Right atrium auricular region (tissue), 2 donors: ENCODE measurements around the gene VDAC1. TPM values are rescaled to one million over a fixed set of nuclear protein-coding genes. Genes with fewer than 3 reads are reported as not detected.
"Not testable (repeated sequence)": the region's sequence is repeated elsewhere in the genome, so short reads cannot be mapped to it uniquely, and the experiment has no call there.

Source experiments
- DNase-seq: peaks from one replicate; pipeline ENCODE4 v3.0.0-alpha.2; 2019; ENCODE audit warnings: low spot score
- H3K27ac ChIP-seq, 2 donors: fragments of 200-600 bp; sonication (generic); 1 replicate in 1 of 2; 2 replicates in 1 of 2; pipeline ENCODE4 v1.5.1; 2016 to 2019
- H3K27me3 ChIP-seq, 2 donors: fragments of 200-600 bp; sonication (generic); one replicate each; pipeline versions ENCODE4 v1.5.1 to v1.6.0; 2017 to 2019
- H3K36me3 ChIP-seq: fragments of 200-600 bp; sonication (generic); one replicate; pipeline ENCODE4 v1.5.1; 2016
- H3K4me1 ChIP-seq, 2 donors: fragments of 200-600 bp; sonication (generic); one replicate each; pipeline versions ENCODE4 v1.5.1 to v1.6.0; 2017 to 2019
- H3K4me3 ChIP-seq, 2 donors: fragments of 200-600 bp; sonication (generic); 1 replicate in 1 of 2; 2 replicates in 1 of 2; pipeline ENCODE4 v1.5.1; 2017 to 2019; ENCODE audit warnings: mild to moderate bottlenecking in 1 of 2, moderate library complexity in 1 of 2
- H3K9me3 ChIP-seq, 2 donors: fragments of 200-600 bp; sonication (generic); one replicate each; pipeline ENCODE4 v1.5.1; 2019
- total RNA-seq, 2 donors: library from RNA; depleted of rRNA; stranded (reverse); fragments of >200 nt; gene quantifications; one replicate each; pipeline ENCODE4 v1.1.0, GENCODE V29; 2016
- TF ChIP-seq, protein P1 (sequence below), 2 donors: fragments of 200-600 bp; sonication (generic); IDR thresholded peaks; one replicate each; pipeline ENCODE4 v1.5.1; 2019; ENCODE audit warnings: antibody characterized with exemption in 2 of 2

Gene VDAC1
- total RNA-seq, 2 donors from 2014 or later = 263 to 394 TPM

DNA sequence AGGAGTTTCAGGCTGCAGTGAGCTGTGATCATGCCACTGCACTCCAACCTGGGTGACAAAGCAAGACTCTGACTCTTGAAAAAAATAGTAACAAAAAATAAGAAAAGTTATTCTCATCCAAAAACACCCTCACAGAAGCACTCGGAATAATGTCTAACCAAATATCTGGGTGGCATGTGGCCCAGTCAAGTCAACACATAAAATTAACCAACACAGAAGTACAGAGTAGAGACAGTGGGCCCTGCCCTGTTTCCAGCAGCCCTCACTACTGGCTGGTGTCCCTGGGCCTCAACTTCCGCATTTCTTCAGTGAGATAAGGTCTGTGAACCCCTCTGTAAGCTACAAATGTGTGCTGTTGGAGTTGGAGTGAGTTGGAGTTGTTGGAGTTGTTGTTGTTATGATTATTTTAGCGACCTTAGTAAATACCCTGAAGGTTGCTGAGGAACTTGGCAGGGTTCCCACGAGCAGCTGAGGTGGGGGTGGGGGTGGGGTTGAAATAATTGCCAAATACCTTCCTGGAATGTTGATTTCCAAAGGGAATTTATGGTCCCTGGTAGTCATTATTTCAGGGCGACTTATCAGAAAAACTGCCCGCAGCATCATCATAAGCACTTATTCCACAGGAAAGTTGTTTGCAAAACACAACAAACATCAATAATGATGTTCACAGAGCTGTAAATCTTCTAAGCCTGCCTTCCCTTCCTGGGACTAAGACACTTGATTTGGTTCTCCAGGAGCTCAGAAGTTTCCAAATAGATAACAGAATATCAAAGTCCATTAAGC lies 66.5 kb downstream of the VDAC1 start:
- H3K9me3 ChIP-seq = no peaks in the 10 kb centered on the region
- H3K4me1 ChIP-seq = peaks cover 0 to 14% of the 10 kb centered on the region in 2 donors
- no peaks in the 10 kb centered on the region for H3K27me3 ChIP-seq
- no peaks in the 10 kb centered on the region for H3K36me3 ChIP-seq
- TF ChIP-seq, protein P1, sequence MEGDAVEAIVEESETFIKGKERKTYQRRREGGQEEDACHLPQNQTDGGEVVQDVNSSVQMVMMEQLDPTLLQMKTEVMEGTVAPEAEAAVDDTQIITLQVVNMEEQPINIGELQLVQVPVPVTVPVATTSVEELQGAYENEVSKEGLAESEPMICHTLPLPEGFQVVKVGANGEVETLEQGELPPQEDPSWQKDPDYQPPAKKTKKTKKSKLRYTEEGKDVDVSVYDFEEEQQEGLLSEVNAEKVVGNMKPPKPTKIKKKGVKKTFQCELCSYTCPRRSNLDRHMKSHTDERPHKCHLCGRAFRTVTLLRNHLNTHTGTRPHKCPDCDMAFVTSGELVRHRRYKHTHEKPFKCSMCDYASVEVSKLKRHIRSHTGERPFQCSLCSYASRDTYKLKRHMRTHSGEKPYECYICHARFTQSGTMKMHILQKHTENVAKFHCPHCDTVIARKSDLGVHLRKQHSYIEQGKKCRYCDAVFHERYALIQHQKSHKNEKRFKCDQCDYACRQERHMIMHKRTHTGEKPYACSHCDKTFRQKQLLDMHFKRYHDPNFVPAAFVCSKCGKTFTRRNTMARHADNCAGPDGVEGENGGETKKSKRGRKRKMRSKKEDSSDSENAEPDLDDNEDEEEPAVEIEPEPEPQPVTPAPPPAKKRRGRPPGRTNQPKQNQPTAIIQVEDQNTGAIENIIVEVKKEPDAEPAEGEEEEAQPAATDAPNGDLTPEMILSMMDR (IDR thresholded peaks at IDR 0.05) = no peak
- DNase-seq = no peak
- H3K4me3 ChIP-seq = no peak overlapping the region
- H3K27ac ChIP-seq = no peak overlapping the region

- DNase-seq, H3K36me3 ChIP-seq, H3K27ac ChIP-seq, H3K9me3 ChIP-seq, H3K4me3 ChIP-seq, H3K27me3 ChIP-seq: not testable (repeated sequence)
- H3K4me1 ChIP-seq = peaks cover 0 to 16% of the 10 kb centered on the region in 2 donors
Measured at GRCh38 chr5:133937628-133938027, 67.1 kb downstream of the VDAC1 start.

GRCh38 chr5:133936651-133937015 lies 68.1 kb downstream of the VDAC1 start:
- H3K36me3 ChIP-seq = no peaks in the 10 kb centered on the region
- H3K4me3 ChIP-seq = no peak overlapping the region
- H3K4me1 ChIP-seq = peaks cover 0 to 15% of the 10 kb centered on the region in 2 donors
- TF ChIP-seq, protein P1 (IDR thresholded peaks at IDR 0.05) = no peak
- no peaks in the 10 kb centered on the region for H3K9me3 ChIP-seq
- no peak for DNase-seq
- no peaks in the 10 kb centered on the region for H3K27me3 ChIP-seq
- H3K27ac ChIP-seq = no peak overlapping the region

- H3K4me3 ChIP-seq, H3K27ac ChIP-seq, H3K27me3 ChIP-seq, DNase-seq, H3K36me3 ChIP-seq, H3K9me3 ChIP-seq: not testable (repeated sequence)
- peaks cover 0 to 15% of the 10 kb centered on the region in 2 donors for H3K4me1 ChIP-seq
Measured at GRCh38 chr5:133935991-133936650, 68.7 kb downstream of the VDAC1 start.

- no peaks in the 10 kb centered on the region for H3K36me3 ChIP-seq
- no peak overlapping the region for H3K4me3 ChIP-seq
- TF ChIP-seq, protein P1 (IDR thresholded peaks at IDR 0.05) = no peak
- H3K27ac ChIP-seq = no peak overlapping the region
- DNase-seq = no peak
- H3K9me3 ChIP-seq = no peaks in the 10 kb centered on the region
- no peaks in the 10 kb centered on the region for H3K27me3 ChIP-seq
- H3K4me1 ChIP-seq = peaks cover 0 to 15% of the 10 kb centered on the region in 2 donors
Measured at GRCh38 chr5:133935667-133935940, 69.2 kb downstream of the VDAC1 start.

DNA sequence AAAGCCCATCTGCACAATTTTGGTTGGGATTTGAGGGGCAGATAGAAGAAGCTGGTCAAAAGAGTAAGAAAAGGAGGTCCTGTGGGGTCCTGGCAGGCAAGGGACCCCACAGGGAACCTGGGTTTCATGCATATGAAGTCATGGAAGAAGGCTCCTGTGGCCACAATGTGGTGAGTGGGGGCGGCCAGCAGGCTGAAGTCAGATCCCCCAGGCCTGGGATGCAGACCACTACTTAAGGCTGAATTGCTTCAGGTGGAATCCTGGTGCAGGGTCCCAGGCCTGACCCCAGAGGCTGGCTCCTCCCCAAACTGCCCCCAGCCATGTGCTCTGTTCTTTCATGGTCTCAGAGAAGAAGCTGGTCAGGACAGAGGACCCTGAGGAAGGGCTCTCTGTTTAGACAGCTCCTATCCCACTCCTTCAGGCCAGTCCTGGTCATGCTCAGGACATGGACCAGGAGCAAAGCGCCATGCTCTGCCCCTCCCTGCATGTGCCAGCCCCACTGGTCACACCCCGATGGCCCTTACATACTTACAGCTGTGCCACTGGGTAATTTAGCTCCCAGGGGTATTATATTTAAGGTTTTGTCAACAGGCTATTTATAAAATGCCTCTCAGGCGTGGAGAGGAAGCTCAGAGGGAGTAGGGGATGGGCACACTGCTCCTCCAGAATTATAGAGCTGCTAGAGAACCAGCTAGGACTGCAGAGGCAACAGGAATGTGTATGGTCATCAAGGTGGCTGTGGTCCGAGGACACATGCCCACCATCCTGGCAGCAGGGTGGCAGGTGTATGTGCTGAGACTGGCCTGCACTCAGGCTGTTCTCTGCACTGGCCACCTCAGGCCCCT lies 69.7 kb downstream of the VDAC1 start:
- TF ChIP-seq, protein P1 (IDR thresholded peaks at IDR 0.05) = no peak
- H3K9me3 ChIP-seq = no peaks in the 10 kb centered on the region
- DNase-seq = no peak
- no peak overlapping the region for H3K4me3 ChIP-seq
- no peak overlapping the region for H3K27ac ChIP-seq
- H3K27me3 ChIP-seq = no peaks in the 10 kb centered on the region
- no peaks in the 10 kb centered on the region for H3K36me3 ChIP-seq
- peaks cover 0 to 15% of the 10 kb centered on the region in 2 donors for H3K4me1 ChIP-seq
